Mesothelial cell of epicardium (in vitro differentiated cells): ENCODE measurements around the gene RPRD2. TPM values are rescaled to one million over a fixed set of nuclear protein-coding genes. Genes with fewer than 3 reads are reported as not detected.
"Not testable (repeated sequence)": the region's sequence is repeated elsewhere in the genome, so short reads cannot be mapped to it uniquely, and the experiment has no call there.

ENCODE experiments used
- DNase-seq, 2 experiments: peaks; one replicate each; pipeline ENCODE4 v3.0.0; 2021; ENCODE audit warnings: low spot score in 2 of 2; ENCODE audit not compliant: unreplicated experiment in 2 of 2
- H3K27ac Mint-ChIP-seq: 2 replicates; pipeline ENCODE4 v1.8.0; 2021; ENCODE audit warnings: mixed read lengths
- H3K27me3 Mint-ChIP-seq: 2 replicates; pipeline ENCODE4 v1.8.0; 2021; ENCODE audit warnings: low read depth, mixed read lengths
- H3K36me3 Mint-ChIP-seq: 2 replicates; pipeline ENCODE4 v1.8.0; 2021; ENCODE audit warnings: mixed read lengths
- H3K4me1 Mint-ChIP-seq: 2 replicates; pipeline ENCODE4 v1.8.0; 2021; ENCODE audit warnings: mixed read lengths
- H3K4me3 Mint-ChIP-seq: 2 replicates; pipeline ENCODE4 v1.8.0; 2021; ENCODE audit warnings: mild to moderate bottlenecking, moderate library complexity, mixed read lengths
- H3K9me3 Mint-ChIP-seq: 2 replicates; pipeline ENCODE4 v1.8.0; 2021; ENCODE audit warnings: mixed read lengths
- total RNA-seq: library from RNA; stranded (reverse); gene quantifications from 3 replicates; pipeline ENCODE4 v1.2.1, GENCODE V29; 2021
- TF ChIP-seq, protein P1 (sequence below): fragments of 200-600 bp; sonication (generic); IDR thresholded peaks from one replicate; pipeline ENCODE4 v1.5.0; 2021; ENCODE audit warnings: antibody characterized with exemption; ENCODE audit not compliant: unreplicated experiment

RPRD2 gene
- 38.5 to 40.5 TPM (median 39.9 TPM) in 3 replicates for total RNA-seq

GRCh38 chr1:150363426-150364230 lies at the start of gene RPRD2:
TSS of gene RPRD2 (plus strand) at chr1:150364147. CDS start at chr1:150364715, 568 bp downstream.
- peak; percentile 98 for DNase-seq
- TF ChIP-seq, protein P1, sequence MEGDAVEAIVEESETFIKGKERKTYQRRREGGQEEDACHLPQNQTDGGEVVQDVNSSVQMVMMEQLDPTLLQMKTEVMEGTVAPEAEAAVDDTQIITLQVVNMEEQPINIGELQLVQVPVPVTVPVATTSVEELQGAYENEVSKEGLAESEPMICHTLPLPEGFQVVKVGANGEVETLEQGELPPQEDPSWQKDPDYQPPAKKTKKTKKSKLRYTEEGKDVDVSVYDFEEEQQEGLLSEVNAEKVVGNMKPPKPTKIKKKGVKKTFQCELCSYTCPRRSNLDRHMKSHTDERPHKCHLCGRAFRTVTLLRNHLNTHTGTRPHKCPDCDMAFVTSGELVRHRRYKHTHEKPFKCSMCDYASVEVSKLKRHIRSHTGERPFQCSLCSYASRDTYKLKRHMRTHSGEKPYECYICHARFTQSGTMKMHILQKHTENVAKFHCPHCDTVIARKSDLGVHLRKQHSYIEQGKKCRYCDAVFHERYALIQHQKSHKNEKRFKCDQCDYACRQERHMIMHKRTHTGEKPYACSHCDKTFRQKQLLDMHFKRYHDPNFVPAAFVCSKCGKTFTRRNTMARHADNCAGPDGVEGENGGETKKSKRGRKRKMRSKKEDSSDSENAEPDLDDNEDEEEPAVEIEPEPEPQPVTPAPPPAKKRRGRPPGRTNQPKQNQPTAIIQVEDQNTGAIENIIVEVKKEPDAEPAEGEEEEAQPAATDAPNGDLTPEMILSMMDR: no peak
- peak within 1 kb of the TSS; percentile 98 for H3K27ac Mint-ChIP-seq
- no peaks in the 10 kb centered on the region for H3K36me3 Mint-ChIP-seq
- no peaks in the 10 kb centered on the region for H3K27me3 Mint-ChIP-seq
- no peaks in the 10 kb centered on the region for H3K9me3 Mint-ChIP-seq
- H3K4me1 Mint-ChIP-seq: peaks cover 20% of the 10 kb centered on the region
- H3K4me3 Mint-ChIP-seq: peak within 1 kb of the TSS; percentile 93

- H3K4me1 Mint-ChIP-seq, H3K36me3 Mint-ChIP-seq, H3K27ac Mint-ChIP-seq, H3K9me3 Mint-ChIP-seq, H3K27me3 Mint-ChIP-seq, H3K4me3 Mint-ChIP-seq, DNase-seq: not testable (repeated sequence)
Measured at GRCh38 chr1:150314691-150315090, 49.3 kb upstream of the RPRD2 start.

DNA sequence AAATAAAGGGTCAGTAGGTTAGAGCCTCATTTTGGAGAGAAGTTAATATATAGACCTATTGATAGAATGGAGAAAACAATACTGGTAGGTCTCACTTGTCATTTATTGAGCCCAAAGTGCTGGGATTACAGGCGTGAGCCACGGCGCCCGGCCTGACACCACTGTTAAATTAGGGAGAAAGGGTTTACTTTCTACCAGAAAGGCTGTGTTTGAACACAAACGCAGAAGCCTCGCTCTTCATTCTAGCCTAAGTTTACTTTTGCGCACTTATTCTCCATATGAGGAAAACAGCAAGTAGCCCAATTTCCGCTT lies 43.3 kb upstream of the RPRD2 start:
- Mint-ChIP-seq H3K27ac (peak overlapping the region; percentile 99), H3K36me3 (peaks cover 4% of the 10 kb centered on the region), H3K4me3 (peak overlapping the region; percentile 98), H3K4me1 (peaks cover 18% of the 10 kb centered on the region), H3K9me3 (no peaks in the 10 kb centered on the region), H3K27me3 (no peaks in the 10 kb centered on the region)
- TF ChIP-seq, protein P1: no peak
- no peak for DNase-seq

DNA sequence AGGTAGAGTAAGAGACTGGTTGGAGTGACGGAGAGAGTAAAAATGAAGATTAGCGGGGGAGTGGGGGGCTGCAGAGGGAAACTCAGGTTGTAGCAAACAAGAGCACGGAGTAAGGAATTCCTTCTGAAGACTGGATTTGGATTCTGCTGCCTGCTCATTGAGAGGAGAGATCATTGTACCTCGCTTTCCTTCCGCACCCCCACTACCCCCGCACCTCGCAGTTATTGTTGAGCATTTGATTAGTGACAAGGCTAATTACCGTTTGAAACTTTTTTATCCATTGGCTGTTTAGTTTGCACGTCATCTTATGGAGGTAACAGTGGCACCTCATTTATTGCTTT lies 42.2 kb upstream of the RPRD2 start:
- Mint-ChIP-seq H3K27ac (peak overlapping the region; percentile 99), H3K4me3 (peak overlapping the region; percentile 98), H3K4me1 (peaks cover 18% of the 10 kb centered on the region)

GRCh38 chr1:150322310-150322709 lies 41.6 kb upstream of the RPRD2 start:
- no peak for DNase-seq
- H3K4me1 Mint-ChIP-seq: peaks cover 18% of the 10 kb centered on the region
- H3K36me3 Mint-ChIP-seq: peaks cover 10% of the 10 kb centered on the region
- H3K27me3 Mint-ChIP-seq: no peaks in the 10 kb centered on the region
- peak overlapping the region; percentile 98 for H3K4me3 Mint-ChIP-seq
- TF ChIP-seq, protein P1: no peak
- H3K9me3 Mint-ChIP-seq: no peaks in the 10 kb centered on the region
- H3K27ac Mint-ChIP-seq: peak overlapping the region; percentile 99

More for the DNA sequence above, 42.2 kb upstream of the RPRD2 start:
- no peak for DNase-seq
- Mint-ChIP-seq H3K36me3 (peaks cover 10% of the 10 kb centered on the region), H3K27me3 (no peaks in the 10 kb centered on the region), H3K9me3 (no peaks in the 10 kb centered on the region)
- TF ChIP-seq, protein P1: no peak

DNA sequence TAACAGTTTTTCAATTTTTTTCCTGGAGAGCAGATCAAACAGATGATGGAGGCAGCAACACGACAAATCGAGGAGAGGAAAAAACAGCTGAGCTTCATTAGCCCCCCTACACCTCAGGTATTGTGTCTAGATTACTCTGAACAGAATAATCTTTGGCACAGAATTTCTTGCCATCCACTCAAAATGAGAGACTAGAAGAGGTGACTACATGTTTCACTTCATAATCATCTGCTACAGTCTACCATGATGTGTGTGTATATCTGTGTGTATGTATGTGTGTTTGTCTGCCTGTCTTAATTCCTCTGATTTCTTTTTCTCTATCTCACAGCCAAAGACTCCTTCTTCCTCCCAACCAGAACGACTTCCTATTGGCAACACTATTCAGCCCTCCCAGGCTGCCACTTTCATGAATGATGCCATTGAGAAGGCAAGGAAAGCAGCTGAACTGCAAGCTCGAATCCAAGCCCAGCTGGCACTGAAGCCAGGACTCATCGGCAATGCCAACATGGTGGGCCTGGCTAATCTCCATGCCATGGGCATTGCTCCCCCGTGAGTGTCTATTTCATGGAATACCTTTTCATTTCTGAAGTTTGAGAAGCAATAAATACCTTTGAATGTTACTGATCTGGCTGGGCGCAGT lies 31.2 kb upstream of the RPRD2 start:
- TF ChIP-seq, protein P1: no peak
- Mint-ChIP-seq H3K4me1 (no peaks in the 10 kb centered on the region), H3K9me3 (no peaks in the 10 kb centered on the region), H3K4me3 (no peak overlapping the region), H3K36me3 (peaks cover 44% of the 10 kb centered on the region), H3K27me3 (no peaks in the 10 kb centered on the region), H3K27ac (no peak overlapping the region)
- DNase-seq: no peak
